HG03103 (cell line): ENCODE data around the gene LEMD2.

Experiments
- ATAC-seq: cut with Tn5 transposase; IDR thresholded peaks from one replicate; pipeline ENCODE4 v1.9.1; 2021; ENCODE audit warnings: low read depth; ENCODE audit not compliant: unreplicated experiment

The LEMD2 gene

GRCh38 chr6:33759887-33760629 is 28.9 kb downstream of the LEMD2 start:
- ATAC-seq = no peak

DNA sequence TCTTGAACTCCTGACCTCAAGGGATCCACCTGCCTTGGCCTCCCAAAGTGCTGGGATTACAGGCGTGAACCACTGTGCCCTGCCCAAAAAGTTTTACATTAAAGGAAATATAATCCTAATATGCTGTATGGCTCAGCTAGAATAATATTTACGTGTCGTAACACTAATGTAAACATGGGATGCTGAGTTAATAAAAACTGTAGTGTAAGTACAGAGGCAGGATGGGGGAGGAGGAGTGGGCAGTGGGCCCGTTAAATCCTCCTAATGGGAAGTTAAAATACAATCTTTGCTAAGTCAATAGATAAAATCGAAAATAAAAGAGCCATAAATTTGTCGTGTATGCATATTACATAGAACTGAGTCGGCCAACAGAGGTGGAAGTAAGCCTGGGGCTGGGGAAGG is 30.1 kb downstream of the LEMD2 start:
- ATAC-seq = no peak

DNA sequence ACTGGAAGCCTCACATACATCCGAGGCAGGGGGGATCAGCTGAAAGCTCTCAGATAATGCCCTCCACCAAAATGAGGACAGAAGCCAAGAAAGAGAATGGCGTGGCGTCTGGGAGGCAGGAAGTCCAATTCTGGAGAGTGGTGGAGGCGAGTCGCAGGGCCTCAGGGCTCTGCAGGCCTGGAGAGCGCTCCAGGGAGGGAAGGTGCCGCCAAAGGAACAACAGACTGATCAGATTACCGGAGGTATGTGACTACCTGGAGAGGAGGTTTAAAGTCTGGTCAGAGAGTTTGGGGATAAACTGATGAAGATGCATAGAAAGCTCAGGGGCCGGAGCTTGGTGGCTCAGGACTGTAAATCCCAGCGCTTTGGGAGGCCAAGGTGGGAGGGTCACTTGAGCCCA is 31.0 kb downstream of the LEMD2 start:
- ATAC-seq = no peak

DNA sequence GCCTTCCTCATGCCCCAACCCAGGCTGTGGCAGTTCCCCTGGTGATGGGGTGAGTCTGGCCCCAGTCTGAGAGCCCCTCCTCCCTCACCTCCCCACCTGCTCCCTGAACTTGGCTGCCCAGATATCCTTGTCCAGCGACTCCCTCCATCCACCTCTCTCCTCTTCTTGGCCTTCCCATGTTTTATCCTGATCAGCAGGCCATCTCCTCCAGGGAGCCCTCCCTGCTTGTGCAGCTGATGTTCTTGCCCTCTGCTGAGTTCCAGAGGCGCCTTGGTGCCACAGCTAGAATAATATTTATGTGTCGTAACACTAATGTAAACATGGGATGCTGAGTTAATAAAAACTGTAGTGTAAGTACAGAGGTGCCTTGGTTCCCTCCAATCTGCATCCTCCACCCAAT is 31.8 kb downstream of the LEMD2 start:
- ATAC-seq = no peak

DNA sequence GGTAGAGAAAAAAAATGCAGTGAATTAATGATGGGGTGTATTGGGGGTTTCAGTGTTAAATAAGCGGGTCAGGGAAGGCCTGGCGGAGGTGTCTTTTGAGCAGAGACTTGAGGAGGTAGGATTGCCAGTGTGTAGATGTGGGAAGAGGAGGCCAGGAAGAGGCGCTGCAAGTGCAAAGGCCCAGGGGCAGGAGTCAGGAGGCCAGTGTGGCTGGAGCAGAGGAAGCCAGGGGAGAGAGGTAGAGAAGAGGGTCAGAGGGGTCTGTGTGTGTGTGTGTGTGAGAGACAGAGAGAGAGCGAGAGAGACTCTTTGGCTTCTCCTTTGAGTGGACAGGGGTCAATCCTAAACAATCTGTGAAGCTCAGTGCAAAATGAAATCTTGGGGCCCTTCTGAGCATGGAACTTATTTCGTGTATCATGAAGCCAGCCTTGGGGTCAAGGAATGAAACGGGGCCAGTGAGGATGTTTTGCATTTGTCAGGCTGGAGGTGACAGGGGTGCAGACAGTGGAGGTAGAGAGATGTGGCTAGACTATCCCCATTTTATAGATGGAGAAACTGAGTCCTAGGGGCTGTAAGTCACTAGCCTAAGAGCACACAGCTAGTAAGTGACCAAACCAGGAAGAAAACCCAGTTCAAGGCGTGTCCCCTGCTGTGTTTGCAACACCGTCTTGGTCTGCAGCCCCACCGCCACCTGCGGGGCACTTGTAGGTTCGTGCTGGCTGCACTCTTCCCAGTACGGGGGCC is 32.5 kb downstream of the LEMD2 start:
- ATAC-seq = no peak

- ATAC-seq = no peak
These were observed 33.7 kb downstream of the LEMD2 start for GRCh38 chr6:33755070-33755869.

- ATAC-seq = no peak
These were observed 34.7 kb downstream of the LEMD2 start for GRCh38 chr6:33754222-33754621.

DNA sequence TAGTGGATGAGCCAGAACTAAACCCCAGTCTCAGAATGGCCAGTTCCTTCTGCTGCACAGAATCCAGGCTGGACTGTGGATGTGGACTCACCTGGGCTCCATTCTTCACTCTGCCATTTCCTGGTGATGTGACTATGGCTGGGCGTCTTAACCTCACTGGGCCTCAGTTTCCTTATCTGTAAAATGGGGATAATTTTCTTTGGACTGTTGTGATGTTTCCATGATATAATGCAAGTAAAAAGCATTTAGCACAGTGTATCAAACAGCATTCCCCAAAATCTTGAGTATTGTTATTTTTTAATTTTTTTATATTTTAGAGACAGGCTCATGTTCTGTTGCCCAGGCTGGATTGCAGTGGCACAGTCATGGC is 36.3 kb downstream of the LEMD2 start:
- ATAC-seq = no peak

DNA sequence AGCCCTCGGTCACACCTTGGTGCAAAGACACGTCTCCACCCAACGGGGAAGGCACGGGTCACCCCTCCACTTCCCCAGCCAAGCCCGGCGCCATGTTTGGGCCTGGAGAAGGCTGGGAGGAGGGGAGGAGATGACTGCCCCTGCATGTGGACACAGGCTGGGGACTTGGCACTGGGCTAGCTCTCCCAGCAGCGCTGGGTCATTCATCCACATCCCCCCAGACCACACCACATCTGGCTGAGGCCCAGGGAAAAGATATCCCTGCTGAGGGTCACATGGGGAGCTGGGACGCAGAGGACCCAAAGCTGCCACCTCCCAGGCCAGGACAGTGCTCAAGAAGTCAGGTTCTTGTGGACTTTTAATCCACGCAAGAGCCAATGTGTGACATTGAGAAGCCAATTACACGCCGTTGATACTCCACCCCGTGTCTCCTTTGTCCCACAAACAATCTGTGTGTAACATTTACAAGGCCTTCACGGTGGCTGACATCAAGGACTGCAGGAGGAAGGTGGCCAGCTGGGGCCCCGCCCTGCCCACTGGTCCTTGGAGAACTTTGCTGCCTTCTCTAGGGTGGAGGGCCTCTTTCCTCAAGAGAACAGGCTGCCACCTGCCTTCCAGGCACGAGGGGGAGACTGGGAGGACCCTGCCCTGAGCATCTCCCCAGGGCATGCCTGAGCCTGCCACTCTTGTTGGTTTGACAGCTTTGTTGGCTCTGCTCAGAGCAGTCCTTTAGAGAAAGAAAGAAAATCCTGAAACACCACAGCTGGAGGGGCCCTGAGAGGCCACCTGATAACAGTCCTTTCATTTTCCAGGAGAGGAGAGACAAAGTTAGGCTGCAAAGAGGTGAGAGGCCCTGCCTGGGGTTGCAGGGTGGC is 36.9 kb downstream of the LEMD2 start:
- ATAC-seq = no peak

DNA sequence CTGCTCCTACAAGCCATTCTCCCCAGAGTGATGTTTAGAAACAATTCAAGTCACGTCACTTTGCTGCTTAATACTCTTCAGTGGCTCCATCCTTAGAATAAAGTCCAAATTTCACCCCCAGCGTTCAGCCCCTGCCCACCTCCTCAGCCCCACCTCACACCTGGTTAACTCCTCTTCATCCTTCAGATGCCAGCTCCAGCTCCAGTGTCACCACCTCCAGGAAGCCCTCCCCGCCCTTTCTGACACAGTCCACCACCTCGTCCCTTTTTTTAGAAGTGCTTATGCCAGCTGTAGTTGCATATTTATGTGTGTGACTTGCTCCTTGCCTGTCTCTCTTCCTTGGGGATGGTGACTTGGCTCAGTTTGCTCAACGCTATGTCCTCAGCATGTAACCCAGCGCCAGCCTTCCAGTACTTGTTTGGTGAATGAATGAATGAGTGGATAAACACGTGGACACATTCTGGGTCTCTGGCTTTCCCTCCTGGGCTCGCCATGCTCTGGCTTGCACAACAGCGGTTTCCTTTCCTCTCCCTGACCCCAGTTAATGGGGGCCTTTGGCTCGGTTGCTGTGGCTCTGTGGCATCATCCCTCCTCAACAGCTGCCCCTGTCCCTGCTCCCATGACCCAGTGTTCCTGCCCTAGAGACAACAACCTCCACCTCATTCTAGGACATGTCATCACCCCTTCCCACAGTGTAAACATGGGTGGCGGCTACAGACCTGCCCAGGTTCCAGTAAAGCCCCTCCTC is 38.5 kb downstream of the LEMD2 start:
- no peak for ATAC-seq

- ATAC-seq = no peak
These were observed 39.5 kb downstream of the LEMD2 start for GRCh38 chr6:33749401-33749800.

DNA sequence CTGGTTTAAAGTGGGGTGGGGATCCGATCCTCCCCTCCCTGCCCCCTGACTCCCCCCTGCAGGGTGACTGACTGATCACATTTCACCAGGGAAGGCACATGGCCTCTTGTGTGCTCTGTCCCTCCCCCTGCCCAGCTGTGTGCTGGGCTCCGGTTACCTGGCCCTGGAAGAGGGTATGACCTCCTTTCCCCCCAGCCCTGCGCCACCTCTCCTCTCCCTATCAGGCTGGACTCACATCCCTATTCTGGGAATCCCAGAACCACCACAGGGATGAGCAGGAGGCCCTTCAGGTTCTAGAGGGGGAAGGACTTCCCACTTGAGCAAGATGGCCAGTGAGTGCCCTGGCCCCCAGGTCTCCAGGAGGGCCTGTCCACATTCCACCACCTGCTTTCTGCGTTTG is 40.1 kb downstream of the LEMD2 start:
- no peak for ATAC-seq

DNA sequence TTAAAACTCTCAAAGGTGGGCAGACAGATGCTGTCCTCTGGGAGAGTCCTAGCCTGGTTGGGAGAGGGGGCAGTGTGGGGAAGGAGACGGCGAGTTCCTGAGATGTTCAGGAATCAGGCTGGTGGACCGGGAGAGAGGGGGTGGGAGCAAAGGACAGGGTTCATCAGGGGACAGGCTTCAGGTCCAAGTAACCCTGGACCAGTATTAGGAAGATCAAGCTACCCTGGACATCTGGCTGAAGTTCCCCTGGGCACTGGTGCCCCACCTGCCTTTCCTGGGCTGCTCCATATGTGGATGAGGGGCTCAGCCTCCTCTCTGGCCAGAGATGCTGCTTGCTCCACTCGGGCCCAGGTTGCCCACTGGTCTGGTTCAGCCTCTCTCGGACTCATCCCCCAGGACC is 41.1 kb downstream of the LEMD2 start:
- no peak for ATAC-seq

GRCh38 chr6:33746651-33747100 is 42.3 kb downstream of the LEMD2 start, which contains the start of gene IP6K3:
Gene IP6K3 (minus strand): TSS chr6:33746905. CDS start chr6:33735476, 11,429 bp downstream.
- no peak for ATAC-seq

DNA sequence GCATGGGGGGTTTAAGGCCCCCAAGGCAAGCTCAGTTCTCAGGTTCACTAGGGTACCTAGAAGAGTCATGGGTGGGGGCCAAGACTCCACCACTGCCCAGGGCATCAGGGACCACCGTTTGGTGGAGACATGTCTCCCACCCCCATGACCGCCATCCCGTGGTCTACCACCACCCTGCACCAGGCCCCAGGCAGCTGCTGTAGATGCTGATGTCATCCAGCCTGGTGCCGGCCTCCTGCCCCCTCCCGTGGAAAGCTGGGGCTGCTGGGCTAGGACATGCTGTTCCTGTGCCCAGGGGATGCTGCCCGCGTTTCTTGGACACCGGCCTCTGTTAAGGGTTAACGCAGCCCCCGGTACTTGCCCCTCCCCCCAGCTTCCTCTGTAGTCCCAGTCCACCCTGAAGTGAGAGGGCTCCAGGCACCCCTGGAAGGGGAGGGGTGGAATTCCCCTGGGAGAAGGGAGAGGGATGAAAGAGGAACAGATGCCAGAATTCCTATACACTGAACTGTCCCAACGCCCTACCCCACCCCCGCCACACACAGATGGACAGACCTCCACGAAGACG is 42.8 kb downstream of the LEMD2 start:
- ATAC-seq = no peak

DNA sequence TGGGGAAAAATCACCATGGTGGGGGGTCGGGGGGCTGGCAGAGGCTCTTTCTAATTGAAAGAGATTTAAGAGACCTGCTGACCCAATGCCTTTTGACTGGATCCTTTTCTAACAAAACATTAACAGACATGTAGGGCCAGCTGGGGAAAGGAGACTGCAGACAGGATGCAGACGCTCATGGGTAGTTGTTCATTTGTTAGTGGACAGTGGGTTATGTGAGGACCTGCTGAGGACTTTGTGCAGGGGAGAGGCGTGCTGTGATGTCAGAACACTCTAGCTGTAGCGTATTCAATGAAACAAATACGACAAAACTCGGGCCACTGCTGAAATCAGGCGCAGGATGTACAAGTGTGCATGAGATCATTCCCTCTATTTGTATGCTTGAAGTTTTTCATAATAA is 43.4 kb downstream of the LEMD2 start:
- no peak for ATAC-seq

DNA sequence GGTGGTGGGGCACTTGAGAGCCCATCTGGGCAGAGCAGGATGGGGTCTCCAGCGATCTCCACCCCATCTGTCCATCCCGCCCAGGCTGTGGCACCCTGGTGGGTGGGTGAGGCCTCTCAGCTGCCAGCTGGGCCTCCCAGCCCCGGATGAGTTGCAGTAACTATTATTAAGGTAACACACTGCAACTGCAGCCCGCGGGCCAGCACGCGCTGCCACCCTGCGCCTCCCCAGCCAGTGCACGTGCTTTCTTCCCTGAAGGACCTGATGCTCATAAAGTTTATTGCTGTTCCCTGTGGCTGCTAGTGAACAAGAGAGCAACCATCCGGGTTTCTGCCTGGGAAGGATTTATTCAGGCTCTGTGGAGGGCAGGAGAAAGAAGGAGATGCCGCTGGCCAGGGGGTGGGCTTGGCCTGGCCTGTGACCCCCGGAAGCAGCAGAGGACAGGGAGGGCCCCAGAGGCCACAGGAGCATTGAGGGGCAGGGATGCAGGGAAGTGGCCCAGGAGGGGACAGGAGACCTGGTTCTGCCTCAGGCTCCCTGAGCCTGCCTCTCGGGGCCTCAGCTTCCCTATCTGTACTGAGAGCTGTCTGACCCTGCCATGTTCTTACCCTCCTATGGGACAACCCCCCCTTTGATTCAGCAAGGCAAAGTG is 43.9 kb downstream of the LEMD2 start:
- no peak for ATAC-seq

DNA sequence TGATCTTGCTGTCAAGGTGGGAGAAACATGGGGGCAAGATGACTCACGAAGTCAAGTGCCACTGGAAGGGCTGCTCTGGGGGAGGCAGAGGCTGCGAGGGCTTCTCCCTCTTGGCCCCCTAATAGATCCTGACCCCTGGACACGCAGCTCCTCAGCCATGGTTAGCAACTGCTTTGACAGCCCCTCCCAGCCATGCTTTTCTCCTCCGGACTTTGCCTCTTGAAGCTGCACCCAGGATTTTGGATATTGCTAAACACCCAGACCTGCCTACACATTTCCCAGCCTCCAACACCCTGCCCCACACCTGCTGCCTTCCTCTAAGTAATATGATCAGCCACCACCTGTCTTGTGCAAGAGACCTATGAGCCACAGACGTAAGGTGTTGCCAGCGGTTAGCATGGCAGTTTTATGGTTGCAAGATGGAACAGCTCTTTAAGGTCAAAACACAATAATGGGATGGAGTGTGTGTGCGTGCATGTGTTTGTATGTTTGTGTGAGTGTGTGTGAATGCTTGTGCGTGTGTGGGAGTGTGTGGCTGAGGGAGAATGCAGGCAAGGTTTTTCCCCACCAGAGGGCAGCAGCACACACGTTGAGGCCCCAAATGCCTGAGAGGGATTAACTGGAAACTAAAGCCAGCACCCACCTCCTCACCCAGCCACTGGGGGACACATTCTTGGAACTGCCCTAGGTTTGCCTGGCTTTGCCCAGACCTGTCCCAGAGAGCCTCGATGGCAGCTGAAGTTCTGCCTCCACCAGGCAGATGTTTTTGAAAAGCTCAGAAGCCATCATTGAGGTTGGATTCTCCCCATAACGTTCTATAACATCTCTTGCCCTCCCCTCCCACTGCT is 44.7 kb downstream of the LEMD2 start:
- ATAC-seq = no peak
